ENCODE results near the gene IL10RA.

The IL10RA gene

GRCh38 chr11:118048472-118049370 lies 62.5 kb downstream of the IL10RA start:
- no peak for DNase-seq

GRCh38 chr11:118049771-118050170 lies 63.6 kb downstream of the IL10RA start:
- no peak for DNase-seq

DNA sequence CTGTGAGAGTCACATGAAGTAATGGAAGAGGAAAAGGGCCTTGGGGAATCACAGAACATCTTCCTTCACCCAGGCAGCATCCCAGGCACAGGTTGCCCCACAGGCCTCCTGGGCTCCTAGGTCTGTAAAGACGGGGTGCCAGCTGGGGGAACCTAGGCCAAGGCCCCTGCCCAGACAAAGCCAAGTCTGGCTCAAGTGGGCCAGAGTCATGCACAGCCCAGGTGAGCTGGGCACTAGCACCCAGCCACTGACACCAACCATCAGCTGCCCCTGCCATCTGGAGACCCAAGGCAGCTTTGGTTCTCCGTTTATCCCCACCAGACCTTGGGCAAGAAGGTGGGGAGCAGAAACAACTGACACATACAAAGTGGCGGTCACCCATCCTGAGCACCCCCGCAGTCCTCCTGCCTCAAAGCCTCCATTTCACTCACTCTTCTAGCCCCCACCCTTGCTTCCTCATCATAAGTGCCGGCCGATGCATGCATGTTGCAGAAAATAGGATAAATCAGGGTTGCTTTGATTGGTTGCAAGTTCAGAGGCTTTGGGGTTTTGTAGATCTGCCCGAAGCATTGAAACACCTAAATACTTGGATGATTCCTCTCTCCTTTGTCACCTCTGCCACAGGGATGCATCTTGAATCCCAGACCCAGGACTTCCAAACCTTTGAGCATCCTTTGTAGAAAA lies 64.2 kb downstream of the IL10RA start:
- no peak for DNase-seq
